Bronchial epithelial cell (primary cell): Measurements from ENCODE around the gene BHLHE23. TPM values are rescaled to one million over a fixed set of nuclear protein-coding genes. Genes with fewer than 3 reads are reported as not detected.

Experiments used
- DNase-seq: peaks from one replicate; pipeline ENCODE4 v3.0.0-alpha.2; 2010; ENCODE audit warnings: low read depth
- FAIRE-seq: peaks from 2 replicates; lab custom pipeline; 2011; peaks lifted over from hg19 to GRCh38; lab: Jason Lieb, UNC
- H3K27me3 ChIP-seq: 2 replicates; pipeline ENCODE4 v1.5.1; 2011; ENCODE audit warnings: low read length; ENCODE audit not compliant: control insufficient read depth, insufficient read depth
- H3K36me3 ChIP-seq: 2 replicates; pipeline ENCODE4 v1.5.1; 2011; ENCODE audit warnings: low read length; ENCODE audit not compliant: control insufficient read depth, insufficient read depth
- H3K4me3 ChIP-seq: 2 replicates; pipeline ENCODE4 v1.5.1; 2011; ENCODE audit warnings: mild to moderate bottlenecking, low read depth, low read length, control low read depth
- CTCF ChIP-seq: IDR thresholded peaks from 2 replicates; pipeline ENCODE4 v1.5.1; 2011; ENCODE audit warnings: mild to moderate bottlenecking, moderate library complexity, low read length, control low read depth, inconsistent platforms; ENCODE audit not compliant: insufficient read depth, severe bottlenecking
- total RNA-seq: library from RNA; depleted of rRNA; stranded (reverse); fragments of >200 nt; gene quantifications from 2 replicates; pipeline ENCODE4 v1.2.1, GENCODE V29; 2014

BHLHE23 gene
- total RNA-seq, 1 donor from 2014 or later: not detected

GRCh38 chr20:62985444-62985778, 21.4 kb downstream of the BHLHE23 start:
- DNase-seq (no peak), FAIRE-seq (no peak)
- TF ChIP-seq CTCF: no peak
- H3K4me3 ChIP-seq: no peak overlapping the region
- H3K27me3 ChIP-seq: peaks cover 6% of the 10 kb centered on the region
- no peaks in the 10 kb centered on the region for H3K36me3 ChIP-seq

GRCh38 chr20:62984666-62985443, 21.9 kb downstream of the BHLHE23 start:
- no peaks in the 10 kb centered on the region for H3K36me3 ChIP-seq
- peaks cover 10% of the 10 kb centered on the region for H3K27me3 ChIP-seq
- H3K4me3 ChIP-seq: no peak overlapping the region
- TF ChIP-seq CTCF: no peak
- DNase-seq (no peak), FAIRE-seq (no peak)

- no peak for DNase-seq
- no peaks in the 10 kb centered on the region for H3K36me3 ChIP-seq
- H3K4me3 ChIP-seq: no peak overlapping the region
- no peak for TF ChIP-seq CTCF
- no peak for FAIRE-seq
- H3K27me3 ChIP-seq: peaks cover 16% of the 10 kb centered on the region
Measured at GRCh38 chr20:62983210-62983609, 23.6 kb downstream of the BHLHE23 start.

GRCh38 chr20:62982124-62983075, 24.4 kb downstream of the BHLHE23 start:
- no peak for FAIRE-seq
- no peak for TF ChIP-seq CTCF
- Histone ChIP-seq H3K36me3 (no peaks in the 10 kb centered on the region), H3K27me3 (peaks cover 16% of the 10 kb centered on the region), H3K4me3 (no peak overlapping the region)
- no peak for DNase-seq

GRCh38 chr20:62980970-62981369, 25.8 kb downstream of the BHLHE23 start:
- H3K36me3 ChIP-seq: no peaks in the 10 kb centered on the region
- DNase-seq (no peak), FAIRE-seq (no peak)
- no peak overlapping the region for H3K4me3 ChIP-seq
- TF ChIP-seq CTCF: no peak
- H3K27me3 ChIP-seq: peaks cover 20% of the 10 kb centered on the region
